ENCODE measurements around the gene CHCHD6. TPM values are rescaled to one million over a fixed set of nuclear protein-coding genes. Genes with fewer than 3 reads are reported as not detected.

The CHCHD6 gene
- total RNA-seq, 1 donor = 10.9 TPM

- H3K4me2 ChIP-seq (ENCODE audit: insufficient read depth, low read length) = no peak overlapping the region
- H3K27ac ChIP-seq (ENCODE audit: low read depth, low read length) = no peak overlapping the region
- H3K9me3 ChIP-seq (ENCODE audit: low read depth, low read length) = no peaks in the 10 kb centered on the region
- H3K36me3 ChIP-seq (ENCODE audit: insufficient read depth, low read length) = no peaks in the 10 kb centered on the region
- no peak overlapping the region for H3K4me3 ChIP-seq (ENCODE audit: insufficient read depth, low read length)
- TF ChIP-seq CTCF (IDR thresholded peaks at IDR 0.05; ENCODE audit: extremely low read depth, low read depth, low read length) = no peak
- H3K27me3 ChIP-seq (ENCODE audit: insufficient read depth, low read length) = peaks cover 14% of the 10 kb centered on the region
- H3K79me2 ChIP-seq (ENCODE audit: insufficient read depth, low read length) = no peaks in the 10 kb centered on the region
- no peaks in the 10 kb centered on the region for H4K20me1 ChIP-seq (ENCODE audit: insufficient read depth, low read length)
- DNase-seq (ENCODE audit: insufficient read length, low spot score, missing footprints) = no peak
- no peaks in the 10 kb centered on the region for H3K4me1 ChIP-seq (ENCODE audit: insufficient read depth, low read length)
- H2AFZ ChIP-seq (ENCODE audit: low read length) = no peak overlapping the region
These were observed 31.3 kb upstream of the CHCHD6 start for GRCh38 chr3:126672741-126673140.

- no peak for TF ChIP-seq CTCF (IDR thresholded peaks at IDR 0.05; ENCODE audit: extremely low read depth, low read depth, low read length)
- DNase-seq (ENCODE audit: insufficient read length, low spot score, missing footprints) = peak; percentile 89
- H3K27ac ChIP-seq (ENCODE audit: low read depth, low read length) = no peak overlapping the region
These were observed 26.9 kb upstream of the CHCHD6 start for GRCh38 chr3:126676919-126677705.

GRCh38 chr3:126677862-126678503 lies 26.1 kb upstream of the CHCHD6 start:
- Histone ChIP-seq H3K4me1 (ENCODE audit: insufficient read depth, low read length) (peaks cover 7% of the 10 kb centered on the region), H3K36me3 (ENCODE audit: insufficient read depth, low read length) (no peaks in the 10 kb centered on the region), H3K4me2 (ENCODE audit: insufficient read depth, low read length) (no peak overlapping the region), H2AFZ (ENCODE audit: low read length) (no peak overlapping the region), H3K79me2 (ENCODE audit: insufficient read depth, low read length) (no peaks in the 10 kb centered on the region), H3K27me3 (ENCODE audit: insufficient read depth, low read length) (peaks cover 50% of the 10 kb centered on the region), H3K9me3 (ENCODE audit: low read depth, low read length) (no peaks in the 10 kb centered on the region), H4K20me1 (ENCODE audit: insufficient read depth, low read length) (no peaks in the 10 kb centered on the region), H3K27ac (ENCODE audit: low read depth, low read length) (no peak overlapping the region), H3K4me3 (ENCODE audit: insufficient read depth, low read length) (no peak overlapping the region)
- no peak for TF ChIP-seq CTCF (IDR thresholded peaks at IDR 0.05; ENCODE audit: extremely low read depth, low read depth, low read length)
- no peak for DNase-seq (ENCODE audit: insufficient read length, low spot score, missing footprints)

More at GRCh38 chr3:126676919-126677705, 26.9 kb upstream of the CHCHD6 start:
- H3K79me2 ChIP-seq (ENCODE audit: insufficient read depth, low read length) = no peaks in the 10 kb centered on the region
- no peaks in the 10 kb centered on the region for H4K20me1 ChIP-seq (ENCODE audit: insufficient read depth, low read length)
- no peaks in the 10 kb centered on the region for H3K36me3 ChIP-seq (ENCODE audit: insufficient read depth, low read length)
- peaks cover 42% of the 10 kb centered on the region for H3K27me3 ChIP-seq (ENCODE audit: insufficient read depth, low read length)
- H3K9me3 ChIP-seq (ENCODE audit: low read depth, low read length) = no peaks in the 10 kb centered on the region
- H3K4me2 ChIP-seq (ENCODE audit: insufficient read depth, low read length) = no peak overlapping the region
- H2AFZ ChIP-seq (ENCODE audit: low read length) = no peak overlapping the region
- no peak overlapping the region for H3K4me3 ChIP-seq (ENCODE audit: insufficient read depth, low read length)
- H3K4me1 ChIP-seq (ENCODE audit: insufficient read depth, low read length) = peaks cover 7% of the 10 kb centered on the region

DNA sequence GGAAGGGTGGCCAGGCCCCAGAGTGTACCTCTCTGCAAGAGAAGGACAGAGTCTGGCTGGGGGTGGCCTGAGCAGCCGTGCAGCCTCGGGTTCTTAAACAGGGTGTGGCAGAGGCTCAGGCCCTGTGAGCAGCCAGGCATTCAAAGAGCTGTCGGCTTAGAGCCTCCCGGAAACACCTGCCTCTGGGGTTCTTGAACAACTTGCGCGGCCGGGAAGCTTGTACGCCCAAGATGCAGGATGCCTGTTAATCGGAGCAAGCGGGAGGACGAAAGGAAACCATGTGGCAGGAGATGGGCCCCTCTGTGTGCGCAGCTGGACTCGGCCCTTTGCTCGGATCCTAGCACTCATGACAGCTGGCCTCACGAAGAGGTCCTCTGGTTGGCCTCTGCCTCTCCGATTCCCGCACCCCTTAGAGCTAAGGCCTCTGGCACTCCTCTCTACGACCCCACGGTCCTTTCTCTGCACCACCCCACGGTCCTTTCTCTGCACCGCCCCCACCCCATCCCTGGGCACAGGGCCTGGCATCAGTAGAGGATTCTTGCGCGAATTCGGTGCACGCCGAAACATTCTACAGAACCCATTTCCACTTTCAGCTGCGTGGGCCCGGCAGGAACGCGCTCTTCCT lies 25.2 kb upstream of the CHCHD6 start:
- no peak for TF ChIP-seq CTCF (IDR thresholded peaks at IDR 0.05; ENCODE audit: extremely low read depth, low read depth, low read length)
- Histone ChIP-seq H3K4me2 (ENCODE audit: insufficient read depth, low read length) (peak overlapping the region; percentile 77), H3K36me3 (ENCODE audit: insufficient read depth, low read length) (no peaks in the 10 kb centered on the region), H3K4me3 (ENCODE audit: insufficient read depth, low read length) (no peak overlapping the region), H3K79me2 (ENCODE audit: insufficient read depth, low read length) (no peaks in the 10 kb centered on the region), H3K27me3 (ENCODE audit: insufficient read depth, low read length) (peaks cover 49% of the 10 kb centered on the region), H3K4me1 (ENCODE audit: insufficient read depth, low read length) (peaks cover 11% of the 10 kb centered on the region), H3K9me3 (ENCODE audit: low read depth, low read length) (no peaks in the 10 kb centered on the region), H3K27ac (ENCODE audit: low read depth, low read length) (no peak overlapping the region), H4K20me1 (ENCODE audit: insufficient read depth, low read length) (no peaks in the 10 kb centered on the region), H2AFZ (ENCODE audit: low read length) (no peak overlapping the region)
- DNase-seq (ENCODE audit: insufficient read length, low spot score, missing footprints) = no peak
